Cardiac fibroblast (primary cell): Measurements from ENCODE around the gene EFNA1.

Experiments used
- DNase-seq, 2 donors: peaks; one replicate each; pipeline versions ENCODE4 v3.0.0 to v3.0.0-alpha.2; 2010; ENCODE audit warnings: low read depth in 2 of 2
- H3K4me3 ChIP-seq, 2 donors: replicated peaks in 1 of 2; 1 replicate in 1 of 2; 2 replicates in 1 of 2; pipeline ENCODE4 v1.5.1; 2011; ENCODE audit warnings: low read depth in 2 of 2, low read length in 2 of 2, mild to moderate bottlenecking in 2 of 2, moderate library complexity in 1 of 2
- TF ChIP-seq, protein P1 (sequence below): IDR thresholded peaks from one replicate; pipeline ENCODE4 v1.5.1; 2011; ENCODE audit warnings: low read depth, mild to moderate bottlenecking, low read length, inconsistent platforms

The EFNA1 gene

DNA sequence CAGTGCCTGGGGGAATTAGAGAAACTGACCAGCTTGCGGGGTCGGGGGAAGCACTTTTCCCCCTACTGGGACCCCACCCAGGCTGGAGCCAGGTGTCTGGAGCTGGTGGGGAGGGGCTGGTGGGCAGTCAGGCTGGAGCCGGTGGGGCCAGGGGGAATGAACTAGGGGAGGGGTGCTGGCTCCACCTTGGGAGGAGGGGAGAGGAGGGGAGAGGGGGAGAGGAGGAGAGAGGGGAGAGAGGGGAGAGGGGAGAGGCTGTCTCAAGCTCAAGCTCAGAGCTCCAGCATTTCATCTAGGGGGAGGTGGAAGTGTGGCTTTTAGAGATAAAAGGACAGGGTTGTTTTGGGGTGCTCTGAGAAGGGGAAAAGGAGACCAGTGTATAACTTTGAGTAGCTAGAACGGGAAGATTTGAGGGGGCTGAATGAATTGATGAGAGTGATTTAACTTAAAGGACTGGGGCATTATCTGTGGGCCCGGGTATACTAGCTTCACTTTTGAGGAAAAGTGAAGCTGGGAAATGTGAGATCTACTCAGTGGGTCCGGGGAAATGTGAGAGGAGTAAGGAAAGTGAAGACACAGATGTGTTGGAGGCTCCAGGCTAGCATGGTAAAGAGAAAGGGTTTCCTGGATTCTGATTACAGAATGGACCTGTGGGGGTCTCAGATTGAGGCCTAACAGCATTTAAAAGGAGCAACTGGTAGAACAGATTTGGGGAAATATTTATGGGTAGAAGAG is 2.8 kb downstream of the EFNA1 start:
- H3K4me3 ChIP-seq = peak overlapping the region; percentile 7 to 27
- TF ChIP-seq, protein P1, sequence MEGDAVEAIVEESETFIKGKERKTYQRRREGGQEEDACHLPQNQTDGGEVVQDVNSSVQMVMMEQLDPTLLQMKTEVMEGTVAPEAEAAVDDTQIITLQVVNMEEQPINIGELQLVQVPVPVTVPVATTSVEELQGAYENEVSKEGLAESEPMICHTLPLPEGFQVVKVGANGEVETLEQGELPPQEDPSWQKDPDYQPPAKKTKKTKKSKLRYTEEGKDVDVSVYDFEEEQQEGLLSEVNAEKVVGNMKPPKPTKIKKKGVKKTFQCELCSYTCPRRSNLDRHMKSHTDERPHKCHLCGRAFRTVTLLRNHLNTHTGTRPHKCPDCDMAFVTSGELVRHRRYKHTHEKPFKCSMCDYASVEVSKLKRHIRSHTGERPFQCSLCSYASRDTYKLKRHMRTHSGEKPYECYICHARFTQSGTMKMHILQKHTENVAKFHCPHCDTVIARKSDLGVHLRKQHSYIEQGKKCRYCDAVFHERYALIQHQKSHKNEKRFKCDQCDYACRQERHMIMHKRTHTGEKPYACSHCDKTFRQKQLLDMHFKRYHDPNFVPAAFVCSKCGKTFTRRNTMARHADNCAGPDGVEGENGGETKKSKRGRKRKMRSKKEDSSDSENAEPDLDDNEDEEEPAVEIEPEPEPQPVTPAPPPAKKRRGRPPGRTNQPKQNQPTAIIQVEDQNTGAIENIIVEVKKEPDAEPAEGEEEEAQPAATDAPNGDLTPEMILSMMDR = no peak

DNA sequence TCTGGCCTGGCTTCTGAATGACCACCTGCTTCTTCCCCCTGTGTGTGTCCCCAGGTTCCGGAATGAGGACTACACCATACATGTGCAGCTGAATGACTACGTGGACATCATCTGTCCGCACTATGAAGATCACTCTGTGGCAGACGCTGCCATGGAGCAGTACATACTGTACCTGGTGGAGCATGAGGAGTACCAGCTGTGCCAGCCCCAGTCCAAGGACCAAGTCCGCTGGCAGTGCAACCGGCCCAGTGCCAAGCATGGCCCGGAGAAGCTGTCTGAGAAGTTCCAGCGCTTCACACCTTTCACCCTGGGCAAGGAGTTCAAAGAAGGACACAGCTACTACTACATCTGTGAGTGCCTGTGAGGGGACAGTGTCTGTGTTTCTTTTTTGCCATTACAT is 3.6 kb downstream of the EFNA1 start:
- no peak for DNase-seq
- TF ChIP-seq, protein P1 = no peak
- no peak overlapping the region for H3K4me3 ChIP-seq

More for the DNA sequence above, 2.8 kb downstream of the EFNA1 start:
- no peak for DNase-seq

DNA sequence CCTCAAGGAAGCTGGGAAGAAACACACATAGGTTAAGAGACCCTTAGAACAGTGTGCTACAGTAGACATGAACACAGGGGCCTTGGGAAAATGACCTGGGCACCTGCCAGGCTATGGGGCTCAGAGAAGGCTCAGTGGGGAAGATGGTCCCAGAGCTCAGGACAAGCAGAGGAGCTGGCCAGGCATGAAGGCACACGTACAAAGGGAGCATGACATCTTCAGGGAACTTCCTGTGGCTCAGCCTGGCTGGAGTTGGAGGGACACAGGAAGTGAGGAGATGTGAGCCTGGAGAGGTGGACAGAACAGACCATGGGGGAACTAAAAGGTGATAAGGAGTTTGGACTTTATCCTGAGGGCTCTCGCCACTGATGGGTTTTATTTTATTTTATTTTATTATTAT is 4.2 kb downstream of the EFNA1 start:
- no peak overlapping the region for H3K4me3 ChIP-seq
- TF ChIP-seq, protein P1 = no peak

DNA sequence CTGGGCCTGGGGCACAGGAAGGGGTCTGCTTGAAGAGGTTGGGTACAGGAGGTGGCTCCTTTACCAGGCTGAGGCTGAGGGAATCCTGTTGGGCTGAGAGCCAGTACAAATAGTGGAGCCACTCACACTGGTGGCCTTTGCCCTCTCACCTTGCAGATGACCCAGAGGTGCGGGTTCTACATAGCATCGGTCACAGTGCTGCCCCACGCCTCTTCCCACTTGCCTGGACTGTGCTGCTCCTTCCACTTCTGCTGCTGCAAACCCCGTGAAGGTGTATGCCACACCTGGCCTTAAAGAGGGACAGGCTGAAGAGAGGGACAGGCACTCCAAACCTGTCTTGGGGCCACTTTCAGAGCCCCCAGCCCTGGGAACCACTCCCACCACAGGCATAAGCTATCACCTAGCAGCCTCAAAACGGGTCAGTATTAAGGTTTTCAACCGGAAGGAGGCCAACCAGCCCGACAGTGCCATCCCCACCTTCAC is 6.2 kb downstream of the EFNA1 start:
- TF ChIP-seq, protein P1 = no peak
- H3K4me3 ChIP-seq = no peak overlapping the region
- no peak for DNase-seq

More for the DNA sequence above, 4.2 kb downstream of the EFNA1 start:
- DNase-seq = no peak

DNA sequence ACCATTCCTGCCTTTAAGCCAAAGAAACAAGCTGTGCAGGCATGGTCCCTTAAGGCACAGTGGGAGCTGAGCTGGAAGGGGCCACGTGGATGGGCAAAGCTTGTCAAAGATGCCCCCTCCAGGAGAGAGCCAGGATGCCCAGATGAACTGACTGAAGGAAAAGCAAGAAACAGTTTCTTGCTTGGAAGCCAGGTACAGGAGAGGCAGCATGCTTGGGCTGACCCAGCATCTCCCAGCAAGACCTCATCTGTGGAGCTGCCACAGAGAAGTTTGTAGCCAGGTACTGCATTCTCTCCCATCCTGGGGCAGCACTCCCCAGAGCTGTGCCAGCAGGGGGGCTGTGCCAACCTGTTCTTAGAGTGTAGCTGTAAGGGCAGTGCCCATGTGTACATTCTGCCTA is 6.6 kb downstream of the EFNA1 start:
- H3K4me3 ChIP-seq = no peak overlapping the region
- DNase-seq = no peak
- TF ChIP-seq, protein P1 = no peak

DNA sequence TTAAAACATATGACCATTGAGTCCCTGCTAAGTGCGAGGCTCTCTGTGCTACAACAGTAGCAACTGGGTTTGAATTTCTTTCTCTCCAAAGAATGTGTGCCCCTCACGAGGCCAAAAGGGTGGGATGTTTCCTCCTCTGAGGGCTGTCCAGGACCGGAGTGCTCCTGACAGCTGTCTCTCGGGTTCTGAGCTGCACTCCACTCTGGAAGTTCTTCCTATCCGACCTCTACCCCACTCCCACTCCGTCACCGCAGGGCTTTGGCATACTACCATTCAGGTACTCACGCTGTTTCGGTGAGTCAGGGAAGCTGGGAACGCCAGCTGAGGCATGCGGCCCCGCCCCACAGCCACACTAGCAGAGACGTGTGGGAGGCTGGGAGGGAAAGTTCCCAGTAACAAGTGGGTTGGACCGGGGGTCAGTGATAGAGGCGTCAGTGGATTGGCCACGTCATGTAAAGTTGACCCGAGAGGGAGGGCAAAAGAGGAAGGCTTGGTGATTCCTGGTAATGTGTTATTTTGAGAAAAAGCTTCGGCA is 7.3 kb downstream of the EFNA1 start:
- peak overlapping the region; percentile 75 to 79 for H3K4me3 ChIP-seq
- TF ChIP-seq, protein P1 = no peak
- DNase-seq = peak; percentile 97 to 98
